ENCODE measurements around the gene ANKRD12. TPM values are rescaled to one million over a fixed set of nuclear protein-coding genes. Genes with fewer than 3 reads are reported as not detected.

Gene ANKRD12
- total and polyA plus RNA-seq, 10 of the 15 experiments (the other 5 are each of a cell fraction or from before 2014, with no cell fraction given) = 5.9 to 45.7 (median 20.2) TPM

DNA sequence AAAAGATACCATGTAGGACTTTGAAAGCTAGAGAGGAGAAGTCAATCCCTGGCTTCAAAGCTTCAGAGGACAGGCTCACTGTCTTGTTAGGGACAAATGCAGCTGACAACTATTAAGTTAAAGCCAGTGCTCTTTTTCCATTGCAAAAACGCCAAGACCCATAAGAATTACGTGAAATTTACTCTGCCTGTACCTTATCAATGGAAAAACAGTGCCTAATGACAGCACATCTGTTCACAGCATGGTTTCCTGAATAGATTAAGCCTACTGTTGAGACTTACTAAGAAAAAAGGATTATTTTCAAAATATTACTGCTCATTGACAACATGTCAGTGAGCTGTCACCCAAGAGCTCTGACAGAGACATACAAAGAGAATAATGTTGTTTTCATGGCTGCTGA lies 52.9 kb downstream of the ANKRD12 start:
- ATAC-seq (no peak), FAIRE-seq (no peak), DNase-seq (ENCODE audit: low read depth, low spot score) (no peak)
- CTCF ChIA-PET = interaction anchor here (0.6 to 1.4 kb wide), 4 partner anchors 18 to 116 kb away, joined by 3 to 5 read pairs (median 4); no protein-coding TSS in a partner anchor
- no peak overlapping the region for H3K4me3 ChIP-seq
- SMC1A ChIA-PET (ENCODE audit: uncharacterized antibody, unreplicated experiment) = interaction anchor here (0.7 to 1.8 kb wide), 6 partner anchors 8 to 326 kb away, joined by 3 to 10 read pairs (median 3); no protein-coding TSS in a partner anchor
- H4K20me1 ChIP-seq (ENCODE audit: control insufficient read depth, insufficient read depth) = no peaks in the 10 kb centered on the region
- intact Hi-C loops (cut with micrococcal nuclease; ENCODE audit: unreplicated experiment) (no loop called here), in situ Hi-C loops (cut with MboI) (no loop called here)
- H3K4me1 ChIP-seq (ENCODE audit: control insufficient read depth, insufficient read depth, low read length) = peaks cover 11% of the 10 kb centered on the region
- H2AFZ ChIP-seq (ENCODE audit: control insufficient read depth, low read depth, low read length) = no peak overlapping the region
- peaks cover 5% of the 10 kb centered on the region for H3K79me2 ChIP-seq (ENCODE audit: control insufficient read depth, insufficient read depth, low read length)
- no peaks in the 10 kb centered on the region for H3K27me3 ChIP-seq (replicated peaks in 1 of 2; ENCODE audit: control insufficient read depth in 2 of 2, insufficient read depth in 2 of 2, low read length in 1 of 2)
- H3K27ac ChIP-seq (ENCODE audit: control insufficient read depth, insufficient read depth) = no peak overlapping the region
- RAD21 ChIA-PET (ENCODE audit: unreplicated experiment) = interaction anchor here (1.4 kb wide), 1 partner anchor 24 kb away, joined by 4 read pairs; no protein-coding TSS in a partner anchor
- no peak overlapping the region for H3K9ac ChIP-seq (ENCODE audit: control insufficient read depth, insufficient read depth, low read length)
- POLR2A ChIA-PET = no interaction called here
- WGBS (ENCODE audit: insufficient coverage, insufficient replicate concordance, low lambda C conversion rate, missing lambda C conversion rate) = 100% methylated on average over 2 of the region's 2 CpGs
- peaks cover 0 to 28% of the 10 kb centered on the region in 2 experiments; a peak in 3 of 4 replicates for H3K36me3 ChIP-seq (ENCODE audit: control insufficient read depth in 2 of 2, insufficient read depth in 2 of 2, low read length in 1 of 2)
- BruUV-seq (replicated peaks) = no TSS peak
- no peaks in the 10 kb centered on the region; the same call in 2 of the 3 replicates for H3K9me3 ChIP-seq (replicated peaks; ENCODE audit: control insufficient read depth, insufficient read depth, low read length)
- no peak overlapping the region for H3K4me2 ChIP-seq (ENCODE audit: control insufficient read depth, insufficient read depth)
- no peak for TF ChIP-seq RUNX3 (IDR thresholded peaks at IDR 0.05; ENCODE audit: low read length)
- no peak for TF ChIP-seq PAX5 (IDR thresholded peaks at IDR 0.05; ENCODE audit: borderline replicate concordance, low read depth, low read length)
- no peak for TF ChIP-seq SMC3 (IDR thresholded peaks at IDR 0.05; ENCODE audit: borderline replicate concordance, low read length)
- TF ChIP-seq YBX1 (IDR thresholded peaks at IDR 0.05) = no peak
- no peak for TF ChIP-seq NFIC (IDR thresholded peaks at IDR 0.05; ENCODE audit: low read depth, low read length)
- TF ChIP-seq, protein P1, sequence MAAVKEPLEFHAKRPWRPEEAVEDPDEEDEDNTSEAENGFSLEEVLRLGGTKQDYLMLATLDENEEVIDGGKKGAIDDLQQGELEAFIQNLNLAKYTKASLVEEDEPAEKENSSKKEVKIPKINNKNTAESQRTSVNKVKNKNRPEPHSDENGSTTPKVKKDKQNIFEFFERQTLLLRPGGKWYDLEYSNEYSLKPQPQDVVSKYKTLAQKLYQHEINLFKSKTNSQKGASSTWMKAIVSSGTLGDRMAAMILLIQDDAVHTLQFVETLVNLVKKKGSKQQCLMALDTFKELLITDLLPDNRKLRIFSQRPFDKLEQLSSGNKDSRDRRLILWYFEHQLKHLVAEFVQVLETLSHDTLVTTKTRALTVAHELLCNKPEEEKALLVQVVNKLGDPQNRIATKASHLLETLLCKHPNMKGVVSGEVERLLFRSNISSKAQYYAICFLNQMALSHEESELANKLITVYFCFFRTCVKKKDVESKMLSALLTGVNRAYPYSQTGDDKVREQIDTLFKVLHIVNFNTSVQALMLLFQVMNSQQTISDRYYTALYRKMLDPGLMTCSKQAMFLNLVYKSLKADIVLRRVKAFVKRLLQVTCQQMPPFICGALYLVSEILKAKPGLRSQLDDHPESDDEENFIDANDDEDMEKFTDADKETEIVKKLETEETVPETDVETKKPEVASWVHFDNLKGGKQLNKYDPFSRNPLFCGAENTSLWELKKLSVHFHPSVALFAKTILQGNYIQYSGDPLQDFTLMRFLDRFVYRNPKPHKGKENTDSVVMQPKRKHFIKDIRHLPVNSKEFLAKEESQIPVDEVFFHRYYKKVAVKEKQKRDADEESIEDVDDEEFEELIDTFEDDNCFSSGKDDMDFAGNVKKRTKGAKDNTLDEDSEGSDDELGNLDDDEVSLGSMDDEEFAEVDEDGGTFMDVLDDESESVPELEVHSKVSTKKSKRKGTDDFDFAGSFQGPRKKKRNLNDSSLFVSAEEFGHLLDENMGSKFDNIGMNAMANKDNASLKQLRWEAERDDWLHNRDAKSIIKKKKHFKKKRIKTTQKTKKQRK (IDR thresholded peaks at IDR 0.05; ENCODE audit: low read depth, low read length) = no peak
- TF ChIP-seq NBN (IDR thresholded peaks at IDR 0.05) = no peak
- no peak for TF ChIP-seq IKZF1 (conservative IDR thresholded peaks at IDR 0.05)
- TF ChIP-seq, protein P2, sequence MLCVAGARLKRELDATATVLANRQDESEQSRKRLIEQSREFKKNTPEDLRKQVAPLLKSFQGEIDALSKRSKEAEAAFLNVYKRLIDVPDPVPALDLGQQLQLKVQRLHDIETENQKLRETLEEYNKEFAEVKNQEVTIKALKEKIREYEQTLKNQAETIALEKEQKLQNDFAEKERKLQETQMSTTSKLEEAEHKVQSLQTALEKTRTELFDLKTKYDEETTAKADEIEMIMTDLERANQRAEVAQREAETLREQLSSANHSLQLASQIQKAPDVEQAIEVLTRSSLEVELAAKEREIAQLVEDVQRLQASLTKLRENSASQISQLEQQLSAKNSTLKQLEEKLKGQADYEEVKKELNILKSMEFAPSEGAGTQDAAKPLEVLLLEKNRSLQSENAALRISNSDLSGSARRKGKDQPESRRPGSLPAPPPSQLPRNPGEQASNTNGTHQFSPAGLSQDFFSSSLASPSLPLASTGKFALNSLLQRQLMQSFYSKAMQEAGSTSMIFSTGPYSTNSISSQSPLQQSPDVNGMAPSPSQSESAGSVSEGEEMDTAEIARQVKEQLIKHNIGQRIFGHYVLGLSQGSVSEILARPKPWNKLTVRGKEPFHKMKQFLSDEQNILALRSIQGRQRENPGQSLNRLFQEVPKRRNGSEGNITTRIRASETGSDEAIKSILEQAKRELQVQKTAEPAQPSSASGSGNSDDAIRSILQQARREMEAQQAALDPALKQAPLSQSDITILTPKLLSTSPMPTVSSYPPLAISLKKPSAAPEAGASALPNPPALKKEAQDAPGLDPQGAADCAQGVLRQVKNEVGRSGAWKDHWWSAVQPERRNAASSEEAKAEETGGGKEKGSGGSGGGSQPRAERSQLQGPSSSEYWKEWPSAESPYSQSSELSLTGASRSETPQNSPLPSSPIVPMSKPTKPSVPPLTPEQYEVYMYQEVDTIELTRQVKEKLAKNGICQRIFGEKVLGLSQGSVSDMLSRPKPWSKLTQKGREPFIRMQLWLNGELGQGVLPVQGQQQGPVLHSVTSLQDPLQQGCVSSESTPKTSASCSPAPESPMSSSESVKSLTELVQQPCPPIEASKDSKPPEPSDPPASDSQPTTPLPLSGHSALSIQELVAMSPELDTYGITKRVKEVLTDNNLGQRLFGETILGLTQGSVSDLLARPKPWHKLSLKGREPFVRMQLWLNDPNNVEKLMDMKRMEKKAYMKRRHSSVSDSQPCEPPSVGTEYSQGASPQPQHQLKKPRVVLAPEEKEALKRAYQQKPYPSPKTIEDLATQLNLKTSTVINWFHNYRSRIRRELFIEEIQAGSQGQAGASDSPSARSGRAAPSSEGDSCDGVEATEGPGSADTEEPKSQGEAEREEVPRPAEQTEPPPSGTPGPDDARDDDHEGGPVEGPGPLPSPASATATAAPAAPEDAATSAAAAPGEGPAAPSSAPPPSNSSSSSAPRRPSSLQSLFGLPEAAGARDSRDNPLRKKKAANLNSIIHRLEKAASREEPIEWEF (IDR thresholded peaks at IDR 0.05; ENCODE audit: insufficient replicate concordance, low read depth, low read length) = no peak
- TF ChIP-seq EP300 (IDR thresholded peaks at IDR 0.05; ENCODE audit: borderline replicate concordance in 1 of 2, control insufficient read depth in 1 of 2, low read depth in 2 of 2, low read length in 2 of 2) = no peak
- TF ChIP-seq SREBF2 (IDR thresholded peaks at IDR 0.05; ENCODE audit: low read length) = no peak
- TF ChIP-seq, protein P3, sequence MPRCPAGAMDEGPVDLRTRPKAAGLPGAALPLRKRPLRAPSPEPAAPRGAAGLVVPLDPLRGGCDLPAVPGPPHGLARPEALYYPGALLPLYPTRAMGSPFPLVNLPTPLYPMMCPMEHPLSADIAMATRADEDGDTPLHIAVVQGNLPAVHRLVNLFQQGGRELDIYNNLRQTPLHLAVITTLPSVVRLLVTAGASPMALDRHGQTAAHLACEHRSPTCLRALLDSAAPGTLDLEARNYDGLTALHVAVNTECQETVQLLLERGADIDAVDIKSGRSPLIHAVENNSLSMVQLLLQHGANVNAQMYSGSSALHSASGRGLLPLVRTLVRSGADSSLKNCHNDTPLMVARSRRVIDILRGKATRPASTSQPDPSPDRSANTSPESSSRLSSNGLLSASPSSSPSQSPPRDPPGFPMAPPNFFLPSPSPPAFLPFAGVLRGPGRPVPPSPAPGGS (IDR thresholded peaks at IDR 0.05; ENCODE audit: borderline replicate concordance, insufficient read depth, low read depth, low read length, poor library complexity, severe bottlenecking) = no peak
- TF ChIP-seq KAT2A (conservative IDR thresholded peaks at IDR 0.05; ENCODE audit: control insufficient read depth, low read depth, low read length) = no peak
- no peak for TF ChIP-seq SMARCA5 (IDR thresholded peaks at IDR 0.05)
- TF ChIP-seq SMAD5 (IDR thresholded peaks at IDR 0.05; ENCODE audit: low read depth) = no peak
- TF ChIP-seq CREM (IDR thresholded peaks at IDR 0.05; ENCODE audit: low read depth) = no peak

Measured in GM12878 (cell line).